MCF 10A (cell line): Measurements from ENCODE around the gene DIPK1A. TPM values are rescaled to one million over a fixed set of nuclear protein-coding genes. Genes with fewer than 3 reads are reported as not detected.

Experiments used
- BruUV-seq: library from RNA; stranded (reverse); fragments of 400-500 nt; replicated peaks from 2 replicates; lab custom pipeline; 2021; lab: Mats Ljungman, UMichigan
- CTCF ChIA-PET: fragments of 300-600 bp; sonication (Branson Sonifier 250); formaldehyde crosslinking; extraction: SDS; loops from one replicate; lab custom pipeline; 2021; ENCODE audit warnings: antibody characterized with exemption, inconsistent platforms; lab: Yijun Ruan, JAX
- POLR2A ChIA-PET: fragments of 300-600, 350-650 bp; sonication (Branson Sonifier 250); formaldehyde crosslinking; extraction: SDS; loops from one replicate; lab custom pipeline; 2020; ENCODE audit warnings: antibody characterized with exemption, inconsistent platforms; lab: Yijun Ruan, JAX
- DNase-seq: peaks from one replicate; pipeline ENCODE4 v3.0.0-alpha.2; 2018; ENCODE audit not compliant: unreplicated experiment
- H3K27ac Mint-ChIP-seq: one replicate; pipeline ENCODE4 v1.8.0; 2022; ENCODE audit warnings: mild to moderate bottlenecking, low read depth, mixed read lengths; ENCODE audit not compliant: unreplicated experiment
- H3K27me3 Mint-ChIP-seq: one replicate; pipeline ENCODE4 v1.8.0; 2022; ENCODE audit warnings: mixed read lengths; ENCODE audit not compliant: insufficient read depth, unreplicated experiment
- H3K36me3 Mint-ChIP-seq: one replicate; pipeline ENCODE4 v1.8.0; 2022; ENCODE audit warnings: mild to moderate bottlenecking, moderate library complexity, mixed read lengths; ENCODE audit not compliant: insufficient read depth, unreplicated experiment
- H3K4me1 Mint-ChIP-seq: one replicate; pipeline ENCODE4 v1.8.0; 2022; ENCODE audit warnings: mixed read lengths; ENCODE audit not compliant: insufficient read depth, unreplicated experiment
- H3K4me3 Mint-ChIP-seq: one replicate; pipeline ENCODE4 v1.8.0; 2022; ENCODE audit warnings: mild to moderate bottlenecking, moderate library complexity, mixed read lengths; ENCODE audit not compliant: unreplicated experiment
- H3K9me3 Mint-ChIP-seq: one replicate; pipeline ENCODE4 v1.8.0; 2022; ENCODE audit warnings: mixed read lengths; ENCODE audit not compliant: unreplicated experiment
- CTCF ChIP-seq: fragments of 200-600 bp; IDR thresholded peaks from one replicate; pipeline ENCODE4 v1.8.0; 2022; ENCODE audit warnings: antibody characterized with exemption, mild to moderate bottlenecking; ENCODE audit not compliant: unreplicated experiment
- intact Hi-C: fragments of 100-400 bp; cut with micrococcal nuclease; formaldehyde crosslinking; loops from 2 replicates; pipeline ENCODE4 v1.14.1; 2022
- total RNA-seq: library from RNA; stranded (reverse); gene quantifications from 2 replicates; pipeline ENCODE4 v1.2.3, GENCODE V29; 2022

The DIPK1A gene
- total RNA-seq, 1 experiment from 2014 or later: 3.8 TPM

DNA sequence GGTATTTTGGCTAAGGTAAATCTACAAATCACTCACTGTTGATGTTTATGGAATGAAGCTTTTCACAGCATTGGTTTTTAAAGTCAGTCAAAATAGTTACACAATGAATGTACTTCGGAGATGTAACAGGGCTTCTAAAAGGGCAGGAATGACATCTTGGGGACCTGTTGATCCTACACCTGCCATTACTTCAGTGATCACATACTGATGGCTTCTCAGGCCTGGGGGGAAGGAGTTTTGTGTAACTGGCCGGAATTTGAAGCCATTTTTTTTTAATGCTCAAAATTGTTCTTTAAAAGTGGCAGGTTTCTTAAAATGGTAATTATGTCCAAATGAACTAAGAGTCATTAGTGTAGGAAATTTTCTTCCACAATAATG, 118.2 kb downstream of the DIPK1A start:
- no peak for DNase-seq
- Mint-ChIP-seq H3K36me3 (peaks cover 71% of the 10 kb centered on the region), H3K4me1 (peaks cover 8% of the 10 kb centered on the region), H3K27me3 (no peaks in the 10 kb centered on the region), H3K9me3 (no peaks in the 10 kb centered on the region), H3K27ac (no peak overlapping the region), H3K4me3 (no peak overlapping the region)
- no TSS peak for BruUV-seq
- CTCF ChIA-PET: interaction anchor here (1.0 to 1.1 kb wide), 2 partner anchors 125 to 151 kb away, joined by 3 to 6 read pairs; no protein-coding TSS in a partner anchor
- POLR2A ChIA-PET: interaction anchor here (3.4 kb wide), 1 partner anchor 11 kb away, joined by 23 read pairs; the partner anchor contains the start of gene RPL5
- no peak for TF ChIP-seq CTCF
- intact Hi-C loops: loop anchor here (10.0 kb wide), 1 partner anchor 62 kb away; no protein-coding TSS in a partner anchor

DNA sequence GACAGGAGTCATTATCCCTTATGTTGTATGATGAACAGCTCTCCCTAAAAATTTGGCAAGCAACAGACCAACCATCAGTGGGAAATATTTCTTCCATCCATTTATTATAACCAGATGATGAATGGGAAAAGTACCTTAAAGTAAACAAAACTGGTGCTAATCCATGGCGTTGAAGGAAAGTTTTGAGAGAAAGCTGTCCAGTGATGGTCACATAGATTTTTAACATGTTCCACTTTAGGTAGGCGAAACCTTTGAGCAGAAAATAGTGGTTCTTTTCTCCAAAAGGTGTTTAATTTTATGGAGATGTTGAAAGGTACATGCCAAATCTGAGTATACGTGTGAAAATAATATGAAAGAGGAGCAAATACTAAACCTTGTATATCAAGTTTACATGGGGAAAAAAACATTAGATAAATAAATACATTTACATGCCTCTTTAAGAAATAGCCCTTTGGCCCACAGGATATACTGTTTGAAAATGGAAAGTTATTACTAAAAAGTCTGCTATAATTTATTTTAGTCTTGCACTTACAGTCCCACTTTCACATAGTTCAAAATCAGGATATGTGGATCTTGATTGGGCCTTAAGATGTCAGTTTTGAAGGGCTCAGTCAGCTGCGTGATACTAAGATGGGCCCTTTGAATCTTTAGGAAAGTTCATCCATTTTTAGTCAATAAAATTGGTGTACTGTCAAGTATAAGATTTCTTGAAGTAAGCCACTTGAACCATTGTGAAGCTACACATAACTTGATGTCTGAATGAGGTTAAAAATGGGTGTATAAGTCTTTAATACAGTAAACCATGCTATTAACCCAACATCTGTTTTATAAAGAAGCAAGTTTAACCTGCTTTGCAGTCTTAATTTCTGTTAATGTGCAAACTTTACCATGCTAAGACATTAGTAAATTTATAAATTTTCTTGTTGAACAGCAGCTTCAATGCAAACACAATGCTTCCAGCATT, 118.9 kb downstream of the DIPK1A start:
- BruUV-seq: no TSS peak
- no peak overlapping the region for H3K27ac Mint-ChIP-seq
- ChIA-PET POLR2A (interaction anchor here (1.2 to 3.4 kb wide), 2 partner anchors 11 to 120 kb away, joined by 3 to 23 read pairs; partner anchors contain the start of gene RPL5), CTCF (interaction anchor here (1.0 to 1.4 kb wide), 3 partner anchors 95 to 152 kb away, joined by 3 to 6 read pairs (median 3); no protein-coding TSS in a partner anchor)
- peaks cover 77% of the 10 kb centered on the region for H3K36me3 Mint-ChIP-seq
- intact Hi-C loops: loop anchor here (10.0 kb wide), 1 partner anchor 62 kb away; no protein-coding TSS in a partner anchor
- H3K9me3 Mint-ChIP-seq: no peaks in the 10 kb centered on the region
- no peaks in the 10 kb centered on the region for H3K27me3 Mint-ChIP-seq
- DNase-seq: no peak
- H3K4me1 Mint-ChIP-seq: peaks cover 14% of the 10 kb centered on the region
- H3K4me3 Mint-ChIP-seq: no peak overlapping the region
- TF ChIP-seq CTCF: no peak

DNA sequence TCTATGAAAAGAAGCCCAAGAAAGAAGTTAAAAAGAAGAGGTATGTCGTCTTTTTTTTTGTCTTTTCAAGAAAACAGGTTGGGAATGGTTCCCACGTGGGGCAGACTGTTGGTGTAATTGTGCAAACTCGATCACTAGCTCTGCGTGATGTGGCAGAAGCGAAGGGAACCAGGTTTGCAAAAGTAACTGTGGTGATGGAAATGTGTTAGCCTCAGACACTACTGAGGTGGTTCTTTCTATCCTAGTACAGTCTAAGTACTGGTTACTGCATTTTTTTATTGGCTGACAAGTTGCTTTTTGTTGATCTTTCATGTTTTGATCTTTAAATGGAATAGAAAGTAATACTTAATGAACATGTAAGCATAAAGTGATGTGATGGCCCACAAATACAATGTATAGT, 120.7 kb downstream of the DIPK1A start:
- H3K4me3 Mint-ChIP-seq: no peak overlapping the region
- ChIA-PET CTCF (interaction anchor here (0.6 to 1.5 kb wide), 6 partner anchors 8 to 154 kb away, joined by 3 to 5 read pairs (median 3); no protein-coding TSS in a partner anchor), POLR2A (interaction anchor here (0.6 to 3.4 kb wide), 3 partner anchors 9 to 160 kb away, joined by 3 to 23 read pairs (median 3); partner anchors contain the start of gene RPL5)
- H3K4me1 Mint-ChIP-seq: peaks cover 24% of the 10 kb centered on the region
- intact Hi-C loops: loop anchor here (10.0 kb wide), 1 partner anchor 64 kb away; no protein-coding TSS in a partner anchor
- no peaks in the 10 kb centered on the region for H3K9me3 Mint-ChIP-seq
- H3K27ac Mint-ChIP-seq: no peak overlapping the region
- BruUV-seq: no TSS peak
- peaks cover 95% of the 10 kb centered on the region for H3K36me3 Mint-ChIP-seq
- no peak for DNase-seq
- TF ChIP-seq CTCF: no peak
- no peaks in the 10 kb centered on the region for H3K27me3 Mint-ChIP-seq
